22Rv1 (cell line): ENCODE results near the gene ANKS1B.

Experiments
- ZFX ChIP-seq: fragments of 450-650 bp; IDR thresholded peaks from 2 replicates; pipeline ENCODE4 v1.6.1; 2017; ENCODE audit warnings: antibody characterized with exemption, borderline replicate concordance
- TF ChIP-seq, protein P1 (sequence below): fragments of 450-650 bp; IDR thresholded peaks from 2 replicates; pipeline ENCODE4 v1.5.1; 2017; ENCODE audit warnings: mild to moderate bottlenecking

DNA sequence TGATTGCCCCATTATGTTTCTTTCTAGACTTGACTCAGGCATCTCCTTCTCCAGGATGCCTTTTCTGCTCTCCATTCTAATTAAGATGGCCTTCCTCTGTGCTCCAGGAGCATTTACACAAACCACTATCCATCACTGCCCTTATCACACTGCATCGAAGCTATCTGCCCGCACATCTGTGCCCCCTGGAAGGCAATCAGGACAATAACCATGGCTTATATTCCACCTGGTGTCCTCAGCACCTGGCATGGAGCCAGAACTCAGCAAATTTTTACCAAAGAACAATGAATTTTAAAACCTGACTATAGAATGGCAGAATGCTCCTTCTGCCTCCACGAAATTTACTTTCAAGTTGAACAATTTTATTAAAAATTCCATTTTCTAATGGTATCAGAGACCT is 873.9 kb downstream of the ANKS1B start:
- TF ChIP-seq, protein P1, sequence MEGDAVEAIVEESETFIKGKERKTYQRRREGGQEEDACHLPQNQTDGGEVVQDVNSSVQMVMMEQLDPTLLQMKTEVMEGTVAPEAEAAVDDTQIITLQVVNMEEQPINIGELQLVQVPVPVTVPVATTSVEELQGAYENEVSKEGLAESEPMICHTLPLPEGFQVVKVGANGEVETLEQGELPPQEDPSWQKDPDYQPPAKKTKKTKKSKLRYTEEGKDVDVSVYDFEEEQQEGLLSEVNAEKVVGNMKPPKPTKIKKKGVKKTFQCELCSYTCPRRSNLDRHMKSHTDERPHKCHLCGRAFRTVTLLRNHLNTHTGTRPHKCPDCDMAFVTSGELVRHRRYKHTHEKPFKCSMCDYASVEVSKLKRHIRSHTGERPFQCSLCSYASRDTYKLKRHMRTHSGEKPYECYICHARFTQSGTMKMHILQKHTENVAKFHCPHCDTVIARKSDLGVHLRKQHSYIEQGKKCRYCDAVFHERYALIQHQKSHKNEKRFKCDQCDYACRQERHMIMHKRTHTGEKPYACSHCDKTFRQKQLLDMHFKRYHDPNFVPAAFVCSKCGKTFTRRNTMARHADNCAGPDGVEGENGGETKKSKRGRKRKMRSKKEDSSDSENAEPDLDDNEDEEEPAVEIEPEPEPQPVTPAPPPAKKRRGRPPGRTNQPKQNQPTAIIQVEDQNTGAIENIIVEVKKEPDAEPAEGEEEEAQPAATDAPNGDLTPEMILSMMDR = no peak
- TF ChIP-seq ZFX = no peak
